ENCODE data around the gene PHACTR4.
"Not testable (repeated sequence)": the region's sequence is repeated elsewhere in the genome, so short reads cannot be mapped to it uniquely, and the experiment has no call there.

PHACTR4 gene

DNA sequence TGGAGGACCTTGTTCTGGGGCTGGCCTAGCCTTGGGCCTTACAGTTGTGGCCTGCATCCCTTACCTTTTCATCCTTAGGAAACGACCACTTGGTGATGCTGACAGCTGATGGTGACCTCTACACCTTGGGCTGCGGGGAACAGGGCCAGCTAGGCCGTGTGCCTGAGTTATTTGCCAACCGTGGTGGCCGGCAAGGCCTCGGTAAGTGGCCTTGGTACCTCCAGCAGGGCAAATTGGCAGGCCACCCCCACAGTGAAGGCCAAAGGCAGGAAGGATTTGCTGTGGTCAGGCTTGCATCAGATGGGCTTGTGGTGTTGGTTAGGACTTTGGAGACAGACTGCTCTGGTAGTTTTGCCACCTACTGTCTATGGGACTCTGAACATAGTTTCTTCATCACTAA is 165.6 kb downstream of the PHACTR4 start:
- in situ Hi-C loops (cut with HindIII; ENCODE audit: low pct_unique_long_range_greater_than_20kb, low sequenced_read_pairs) = no loop called here
- DNase-seq (ENCODE audit: low read depth in 1 of 2, low spot score in 1 of 2) = no peak
- no peak for TF ChIP-seq JUND (IDR thresholded peaks at IDR 0.05; ENCODE audit: low read depth)

DNA sequence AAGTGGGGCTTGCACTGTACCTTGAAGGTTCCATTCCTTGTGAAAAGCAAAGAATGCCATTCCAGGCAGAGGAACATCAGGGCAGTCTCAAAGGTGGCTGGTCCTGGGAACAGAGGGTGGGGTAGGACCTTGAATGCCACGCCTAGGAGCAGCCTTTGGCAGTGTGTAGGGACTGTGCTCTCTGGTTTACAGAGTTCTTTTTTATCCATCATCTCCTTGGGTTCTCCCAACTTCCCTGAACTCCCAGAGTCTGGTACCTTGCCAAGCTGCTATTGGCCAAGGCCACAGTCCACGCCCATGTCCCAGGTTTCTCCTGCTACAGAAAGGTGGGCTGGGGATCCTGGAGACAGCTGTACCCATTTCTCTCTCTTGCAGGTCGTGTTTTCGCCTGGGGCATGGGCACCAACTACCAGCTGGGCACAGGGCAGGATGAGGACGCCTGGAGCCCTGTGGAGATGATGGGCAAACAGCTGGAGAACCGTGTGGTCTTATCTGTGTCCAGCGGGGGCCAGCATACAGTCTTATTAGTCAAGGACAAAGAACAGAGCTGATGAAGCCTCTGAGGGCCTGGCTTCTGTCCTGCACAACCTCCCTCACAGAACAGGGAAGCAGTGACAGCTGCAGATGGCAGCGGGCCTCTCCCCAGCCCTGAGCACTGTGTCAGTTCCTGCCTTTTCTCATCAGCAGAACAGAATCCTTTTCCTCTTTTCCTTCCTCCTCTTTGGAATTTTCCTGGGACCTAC is 168.1 kb downstream of the PHACTR4 start:
- DNase-seq (ENCODE audit: low read depth in 1 of 2, low spot score in 1 of 2) = no peak
- in situ Hi-C loops (cut with HindIII; ENCODE audit: low pct_unique_long_range_greater_than_20kb, low sequenced_read_pairs) = no loop called here
- no peak for TF ChIP-seq JUND (IDR thresholded peaks at IDR 0.05; ENCODE audit: low read depth)

DNA sequence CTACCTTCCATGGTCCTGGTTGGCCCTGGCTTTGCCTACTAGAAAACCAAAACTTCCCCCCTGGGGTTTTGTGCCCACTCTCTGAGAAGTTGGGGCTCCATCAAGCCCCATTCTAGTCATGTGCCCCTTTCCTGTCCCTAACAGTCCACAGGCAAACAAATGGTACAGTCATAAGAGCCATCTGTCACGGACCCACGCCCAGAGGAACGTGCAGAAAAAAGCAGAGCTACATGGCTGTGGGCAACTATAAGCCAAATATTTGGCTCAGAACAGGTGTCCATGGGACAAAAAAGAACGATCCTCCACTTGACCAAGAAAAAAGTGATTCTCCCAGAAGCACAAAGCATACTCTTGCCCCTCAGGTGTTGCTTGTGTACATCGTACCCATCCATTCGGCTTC is 168.7 kb downstream of the PHACTR4 start:
- in situ Hi-C loops (cut with HindIII; ENCODE audit: low pct_unique_long_range_greater_than_20kb, low sequenced_read_pairs) = no loop called here
- TF ChIP-seq JUND (IDR thresholded peaks at IDR 0.05; ENCODE audit: low read depth) = no peak
- no peak for DNase-seq (ENCODE audit: low read depth in 1 of 2, low spot score in 1 of 2)

DNA sequence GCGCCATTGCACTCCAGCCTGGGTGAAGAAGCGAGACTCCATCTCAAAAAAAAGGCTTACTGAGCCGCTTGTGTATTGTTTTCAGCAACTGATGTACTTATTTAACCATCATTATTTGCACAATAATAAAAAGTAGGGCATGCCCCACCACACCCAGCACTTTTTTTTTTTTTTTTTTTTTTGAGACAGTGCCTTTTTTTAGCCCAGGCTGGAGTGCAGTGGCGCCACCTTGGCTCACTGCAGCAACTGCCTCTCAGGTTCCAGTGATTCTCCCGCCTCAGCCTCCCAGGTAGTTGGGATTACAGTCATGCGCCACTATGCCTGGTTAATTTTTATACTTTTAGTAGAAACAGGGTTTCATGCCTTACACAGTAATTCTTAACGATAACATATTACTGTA is 171.1 kb downstream of the PHACTR4 start:
- no peak for TF ChIP-seq JUND (IDR thresholded peaks at IDR 0.05; ENCODE audit: low read depth)
- in situ Hi-C loops (cut with HindIII; ENCODE audit: low pct_unique_long_range_greater_than_20kb, low sequenced_read_pairs) = no loop called here
- no peak for DNase-seq (ENCODE audit: low read depth in 1 of 2, low spot score in 1 of 2)

DNA sequence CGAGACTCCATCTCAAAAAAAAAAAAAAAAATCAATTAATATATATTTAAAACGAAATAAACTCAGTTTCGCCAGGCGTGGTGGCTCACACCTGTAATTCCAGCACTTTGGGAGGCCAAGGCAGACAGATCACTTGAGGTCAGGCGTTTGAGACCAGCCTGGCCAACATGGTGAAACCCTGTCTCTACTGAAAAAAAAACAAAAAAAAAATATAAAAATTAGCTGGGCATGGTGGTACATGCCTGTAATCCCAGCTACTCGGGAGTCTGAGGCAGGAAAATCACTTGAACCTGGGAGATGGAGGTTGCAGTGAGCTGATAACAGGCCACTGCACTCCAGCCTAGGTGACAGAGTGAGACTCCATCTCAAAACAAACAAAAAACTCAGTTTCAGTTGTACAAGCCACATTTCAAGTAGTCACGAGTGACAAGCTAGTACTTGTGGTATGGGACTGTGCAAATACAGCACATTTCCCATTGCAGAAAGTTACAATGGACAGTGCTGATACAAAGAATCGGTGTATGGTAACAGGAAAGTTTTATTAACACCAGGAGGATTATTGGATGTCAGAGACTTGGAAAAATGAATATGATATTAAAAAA is 172.0 kb downstream of the PHACTR4 start:
- in situ Hi-C loops (cut with HindIII; ENCODE audit: low pct_unique_long_range_greater_than_20kb, low sequenced_read_pairs); DNase-seq (ENCODE audit: low read depth in 1 of 2, low spot score in 1 of 2): not testable (repeated sequence)

DNA sequence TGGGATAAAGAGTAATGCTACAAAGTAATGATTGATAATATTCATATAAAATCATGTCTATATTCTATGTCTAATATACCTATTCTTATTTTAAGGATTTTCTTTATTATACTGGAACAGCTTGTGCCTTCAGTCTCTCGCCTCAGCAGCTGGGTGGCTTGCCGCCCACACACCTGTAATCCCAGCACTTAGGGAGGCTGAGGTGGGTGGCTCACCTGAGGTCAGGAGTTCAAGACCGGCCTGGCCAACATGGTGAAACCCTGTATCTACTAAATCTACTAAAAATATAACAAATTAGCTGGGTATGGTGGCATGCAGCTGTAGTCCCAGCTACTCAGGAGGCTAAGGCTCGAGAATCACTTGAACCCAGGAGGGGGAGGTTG is 175.7 kb downstream of the PHACTR4 start:
- in situ Hi-C loops (cut with HindIII; ENCODE audit: low pct_unique_long_range_greater_than_20kb, low sequenced_read_pairs) = no loop called here
- TF ChIP-seq JUND (IDR thresholded peaks at IDR 0.05; ENCODE audit: low read depth) = no peak

DNA sequence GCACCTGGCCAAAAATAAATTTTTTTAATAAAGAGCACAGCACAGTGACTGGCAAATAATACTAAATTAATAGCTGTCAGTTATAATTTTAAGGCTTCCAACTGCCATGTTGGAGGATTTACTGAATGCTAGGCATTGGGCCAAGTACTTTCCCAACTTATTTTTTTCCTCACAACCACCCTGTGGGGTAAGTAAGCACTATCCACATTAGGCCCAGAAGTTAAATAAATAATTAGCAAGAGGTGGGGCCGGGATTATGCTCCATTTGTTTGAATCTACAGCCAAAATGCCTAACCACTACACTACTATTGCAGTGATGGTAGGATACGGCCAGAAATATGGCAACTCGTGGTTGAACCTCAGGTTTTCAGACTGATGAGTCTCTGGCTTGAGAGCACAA is 178.8 kb downstream of the PHACTR4 start:
- no peak for TF ChIP-seq JUND (IDR thresholded peaks at IDR 0.05; ENCODE audit: low read depth)
- no peak for DNase-seq (ENCODE audit: low read depth in 1 of 2, low spot score in 1 of 2)
- in situ Hi-C loops (cut with HindIII; ENCODE audit: low pct_unique_long_range_greater_than_20kb, low sequenced_read_pairs) = no loop called here

More for the DNA sequence above, 175.7 kb downstream of the PHACTR4 start:
- DNase-seq (ENCODE audit: low read depth in 1 of 2, low spot score in 1 of 2) = no peak
